IPS-18a (cell line): ENCODE data around the gene SNCG.
"Not testable (repeated sequence)": the region's sequence is repeated elsewhere in the genome, so short reads cannot be mapped to it uniquely, and the experiment has no call there.

Experiments used
- H3K27ac ChIP-seq: one replicate; pipeline ENCODE4 v1.5.1; 2013; ENCODE audit warnings: low read length
- H3K27me3 ChIP-seq: one replicate; pipeline ENCODE4 v1.6.1; 2013; ENCODE audit warnings: mild to moderate bottlenecking, low read length; ENCODE audit not compliant: control insufficient read depth, insufficient read depth
- H3K36me3 ChIP-seq: one replicate; pipeline ENCODE4 v1.6.1; 2013; ENCODE audit warnings: low read depth, low read length; ENCODE audit not compliant: control insufficient read depth
- H3K4me1 ChIP-seq: one replicate; pipeline ENCODE4 v1.6.1; 2013; ENCODE audit warnings: low read depth, low read length; ENCODE audit not compliant: control insufficient read depth
- H3K4me3 ChIP-seq: one replicate; pipeline ENCODE4 v1.5.1; 2013; ENCODE audit warnings: low read length
- H3K9ac ChIP-seq: one replicate; pipeline ENCODE4 v1.6.1; 2013; ENCODE audit warnings: mild to moderate bottlenecking, low read length, moderate library complexity
- H3K9me3 ChIP-seq: one replicate; pipeline ENCODE4 v1.6.1; 2013; ENCODE audit warnings: low read depth, low read length; ENCODE audit not compliant: control insufficient read depth

Gene SNCG

DNA sequence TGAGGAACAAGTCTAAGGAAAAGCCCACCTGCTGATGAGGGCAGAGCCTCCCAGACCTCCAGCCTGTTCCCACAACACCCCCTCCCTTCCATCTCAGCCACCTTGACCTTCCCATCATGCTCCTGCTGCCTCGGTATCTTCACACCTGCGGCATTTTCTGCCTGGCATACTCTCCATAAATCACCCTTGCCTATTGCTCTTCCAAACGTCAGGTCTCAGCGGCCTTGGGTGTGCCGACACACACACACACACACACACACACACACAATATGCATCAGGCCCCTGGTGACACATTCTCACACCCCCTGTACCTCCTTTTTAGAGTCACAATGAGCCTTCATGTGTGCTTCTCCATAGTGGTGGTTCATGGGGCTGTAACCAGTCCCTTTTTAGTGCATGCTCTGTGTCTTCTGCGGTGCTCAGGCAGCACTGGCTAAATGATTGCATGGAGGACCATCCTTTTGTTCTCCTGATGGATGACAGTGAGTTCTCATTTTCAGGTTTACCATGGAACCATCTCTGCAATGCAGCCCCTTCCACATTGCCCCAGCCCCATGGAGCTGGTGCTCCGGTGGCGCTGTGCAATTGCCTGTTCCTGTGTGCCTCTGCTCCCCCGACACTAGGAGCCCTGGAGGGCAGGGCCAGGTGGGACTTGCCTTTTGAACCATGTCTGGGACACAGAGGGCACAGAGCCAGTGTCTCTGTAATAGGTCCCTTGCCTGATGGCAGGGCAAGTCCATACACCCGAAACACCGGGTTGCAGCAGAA is 14.4 kb downstream of the SNCG start:
- Histone ChIP-seq H3K4me1 (peaks cover 17% of the 10 kb centered on the region), H3K9ac (no peak overlapping the region), H3K9me3 (no peaks in the 10 kb centered on the region), H3K27ac (no peak overlapping the region), H3K36me3 (no peaks in the 10 kb centered on the region), H3K27me3 (peaks cover 21% of the 10 kb centered on the region), H3K4me3 (no peak overlapping the region)

DNA sequence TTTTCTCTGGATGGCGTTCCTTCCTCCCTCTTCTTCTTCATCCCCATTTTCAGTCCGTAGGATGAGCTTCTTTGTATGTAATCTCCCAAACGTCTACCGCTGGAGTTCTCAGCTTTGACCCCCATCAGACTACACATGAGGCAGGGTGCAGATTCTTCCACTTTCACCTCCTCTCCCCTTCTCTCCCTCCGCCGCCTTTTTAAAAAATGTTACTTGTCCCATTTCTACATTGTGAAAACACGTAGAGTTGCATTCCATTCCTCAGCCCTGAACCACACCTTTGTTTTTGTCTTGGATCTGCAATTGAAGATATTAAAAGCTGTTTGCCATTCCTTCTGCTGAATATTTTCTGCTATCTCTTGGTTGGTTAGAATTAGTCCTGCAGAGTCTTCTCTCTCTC is 16.1 kb downstream of the SNCG start:
- Histone ChIP-seq H3K9me3 (no peaks in the 10 kb centered on the region), H3K27ac (no peak overlapping the region), H3K27me3 (peaks cover 21% of the 10 kb centered on the region), H3K4me3 (no peak overlapping the region), H3K9ac (no peak overlapping the region), H3K4me1 (peaks cover 15% of the 10 kb centered on the region), H3K36me3 (no peaks in the 10 kb centered on the region)

- Histone ChIP-seq H3K27ac (no peak overlapping the region), H3K36me3 (no peaks in the 10 kb centered on the region), H3K9ac (no peak overlapping the region), H3K9me3 (no peaks in the 10 kb centered on the region), H3K4me1 (peaks cover 4% of the 10 kb centered on the region), H3K4me3 (no peak overlapping the region), H3K27me3 (peaks cover 16% of the 10 kb centered on the region)
These were observed 18.1 kb downstream of the SNCG start for GRCh38 chr10:86976362-86977056.

- not testable (repeated sequence) for H3K27ac ChIP-seq, H3K36me3 ChIP-seq, H3K4me1 ChIP-seq, H3K9ac ChIP-seq, H3K27me3 ChIP-seq, H3K4me3 ChIP-seq, H3K9me3 ChIP-seq
These were observed 20.1 kb downstream of the SNCG start for GRCh38 chr10:86978457-86978856.

DNA sequence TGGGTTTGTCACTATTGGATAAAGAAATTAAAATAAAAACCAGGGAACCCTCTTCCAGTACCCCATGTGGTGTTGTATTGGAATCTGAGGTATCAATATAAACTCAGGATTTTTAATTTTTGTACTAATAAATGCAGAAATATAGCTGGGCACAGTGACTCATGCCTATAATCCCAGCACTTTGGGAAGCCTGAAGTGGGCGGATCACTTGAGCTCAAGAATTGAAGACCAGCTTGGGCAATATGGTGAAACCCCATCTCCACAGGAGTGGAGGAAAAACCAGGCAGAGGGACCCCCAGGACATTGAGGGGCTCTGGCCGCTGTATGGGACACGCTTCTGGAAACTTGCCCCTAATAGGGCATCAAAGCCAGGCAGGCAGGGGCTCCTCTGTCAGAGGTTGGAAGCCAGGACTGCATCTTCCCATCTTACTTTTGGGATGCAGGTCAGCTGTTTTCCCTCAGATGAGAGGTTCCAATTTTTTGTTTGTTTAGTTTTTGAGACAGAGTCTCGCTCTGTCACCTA is 21.0 kb downstream of the SNCG start:
- Histone ChIP-seq H3K9me3 (no peaks in the 10 kb centered on the region), H3K4me3 (no peak overlapping the region), H3K27me3 (no peaks in the 10 kb centered on the region), H3K4me1 (no peaks in the 10 kb centered on the region), H3K27ac (no peak overlapping the region), H3K36me3 (no peaks in the 10 kb centered on the region), H3K9ac (no peak overlapping the region)

DNA sequence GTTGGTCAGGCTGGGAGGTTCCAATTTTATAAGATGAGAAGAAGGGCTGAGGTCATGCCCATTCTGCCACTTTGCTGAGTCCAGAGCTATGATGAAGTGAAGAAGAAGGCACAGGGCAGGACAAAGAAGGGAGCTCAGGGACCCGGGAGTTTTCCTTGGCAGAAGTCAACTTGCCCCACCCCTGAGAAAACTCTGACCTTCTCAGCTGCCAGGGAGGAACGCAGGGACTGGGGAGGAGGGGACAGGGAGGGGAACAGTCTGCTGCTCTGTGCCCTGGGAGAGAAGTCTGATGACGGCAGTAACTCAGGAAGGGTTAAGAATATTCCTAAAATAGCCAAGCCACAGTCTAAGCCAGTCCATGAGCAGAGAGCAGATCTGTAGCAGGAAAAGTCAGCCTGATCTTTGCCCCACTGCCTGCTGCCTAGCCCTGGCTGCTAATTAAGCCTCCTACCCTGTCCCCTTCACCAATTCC is 21.6 kb downstream of the SNCG start:
- H3K27me3 ChIP-seq = no peaks in the 10 kb centered on the region
- no peak overlapping the region for H3K27ac ChIP-seq
- H3K9ac ChIP-seq = no peak overlapping the region
- H3K36me3 ChIP-seq = no peaks in the 10 kb centered on the region
- H3K9me3 ChIP-seq = no peaks in the 10 kb centered on the region
- no peak overlapping the region for H3K4me3 ChIP-seq
- no peaks in the 10 kb centered on the region for H3K4me1 ChIP-seq

DNA sequence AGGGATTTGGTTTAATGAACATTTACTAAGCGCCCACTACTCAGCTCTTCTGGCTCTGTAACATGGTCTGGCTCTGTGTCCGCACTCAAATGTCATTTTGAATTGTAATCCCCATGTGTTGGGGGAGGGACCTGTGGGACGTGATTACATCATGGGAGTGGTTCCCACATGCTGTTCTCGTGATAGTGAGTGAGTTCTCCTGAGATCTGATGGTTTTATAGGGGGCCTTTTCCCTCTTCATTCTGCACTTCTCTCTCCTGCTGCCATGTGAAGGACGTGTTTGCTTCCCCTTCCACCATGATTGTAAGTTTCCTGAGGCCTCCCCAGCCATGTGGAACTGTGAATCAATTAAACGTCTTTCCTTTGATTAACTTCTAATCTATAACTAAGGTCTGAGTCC is 22.6 kb downstream of the SNCG start:
- H3K9ac ChIP-seq, H3K36me3 ChIP-seq, H3K27ac ChIP-seq, H3K9me3 ChIP-seq, H3K27me3 ChIP-seq, H3K4me3 ChIP-seq, H3K4me1 ChIP-seq: not testable (repeated sequence)

- H3K9ac ChIP-seq = no peak overlapping the region
- H3K27me3 ChIP-seq = no peaks in the 10 kb centered on the region
- H3K4me3 ChIP-seq = no peak overlapping the region
- no peaks in the 10 kb centered on the region for H3K36me3 ChIP-seq
- H3K4me1 ChIP-seq = no peaks in the 10 kb centered on the region
- no peaks in the 10 kb centered on the region for H3K9me3 ChIP-seq
- no peak overlapping the region for H3K27ac ChIP-seq
These were observed 23.3 kb downstream of the SNCG start for GRCh38 chr10:86981716-86982115.

GRCh38 chr10:86984498-86984897 is 26.1 kb downstream of the SNCG start:
- not testable (repeated sequence) for H3K9ac ChIP-seq, H3K27ac ChIP-seq, H3K4me3 ChIP-seq, H3K36me3 ChIP-seq, H3K9me3 ChIP-seq, H3K4me1 ChIP-seq, H3K27me3 ChIP-seq

DNA sequence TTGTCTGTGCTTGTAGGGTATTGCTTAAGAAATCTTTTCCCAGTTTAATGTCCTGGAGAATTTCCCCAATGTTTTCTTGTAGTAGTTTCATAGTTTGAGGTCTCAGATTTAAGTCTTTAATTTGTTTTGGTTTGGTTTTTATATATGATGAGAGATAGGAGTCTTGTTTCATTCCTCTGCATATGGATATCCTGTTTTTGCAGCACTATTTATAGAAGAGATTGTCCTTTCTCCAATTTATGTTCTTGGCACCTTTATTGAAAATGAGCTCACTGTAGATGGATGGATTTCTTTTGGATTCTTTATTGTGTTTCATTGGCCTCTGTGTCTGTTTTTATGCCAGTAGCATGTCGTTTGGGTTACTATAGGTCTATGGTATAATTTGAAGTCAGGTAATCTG is 30.1 kb downstream of the SNCG start:
- no peaks in the 10 kb centered on the region for H3K27me3 ChIP-seq
- H3K9me3 ChIP-seq = no peaks in the 10 kb centered on the region
- no peak overlapping the region for H3K4me3 ChIP-seq
- no peaks in the 10 kb centered on the region for H3K4me1 ChIP-seq
- no peak overlapping the region for H3K9ac ChIP-seq
- no peaks in the 10 kb centered on the region for H3K36me3 ChIP-seq
- no peak overlapping the region for H3K27ac ChIP-seq

DNA sequence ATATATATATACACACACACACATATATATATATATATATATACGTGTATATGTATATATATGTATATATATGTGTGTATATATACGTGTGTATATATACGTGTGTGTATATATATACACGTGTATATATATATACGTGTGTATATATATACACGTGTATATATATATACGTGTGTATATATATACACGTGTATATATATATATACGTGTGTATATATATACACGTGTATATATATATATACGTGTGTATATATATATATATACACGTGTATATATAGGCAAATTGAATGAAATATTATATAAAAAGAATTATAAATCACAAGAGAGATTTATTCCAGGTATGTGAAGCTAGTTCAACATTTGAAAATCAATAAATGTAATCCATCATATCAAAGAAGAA is 33.0 kb downstream of the SNCG start:
- not testable (repeated sequence) for H3K27me3 ChIP-seq, H3K9ac ChIP-seq, H3K36me3 ChIP-seq, H3K4me1 ChIP-seq, H3K4me3 ChIP-seq, H3K27ac ChIP-seq, H3K9me3 ChIP-seq

DNA sequence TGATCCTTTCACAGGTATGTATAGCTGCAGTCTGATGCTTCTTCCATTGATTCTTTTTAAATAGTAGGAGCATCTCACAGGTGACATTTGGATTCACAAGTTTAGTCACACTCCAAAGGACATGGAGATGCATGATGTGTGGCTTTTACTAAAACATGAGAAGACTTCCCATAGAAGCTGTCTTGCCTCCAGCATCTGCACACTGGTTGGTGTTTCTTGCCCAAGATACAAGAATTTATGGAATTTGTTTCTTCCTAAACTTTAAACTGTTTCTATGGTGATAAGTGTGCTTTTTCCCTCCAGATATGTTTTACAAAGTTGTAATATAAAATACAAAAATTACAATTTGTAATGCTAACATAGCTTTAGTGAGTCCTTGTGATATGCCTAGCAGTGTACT is 34.1 kb downstream of the SNCG start:
- no peak overlapping the region for H3K4me3 ChIP-seq
- no peak overlapping the region for H3K27ac ChIP-seq
- no peak overlapping the region for H3K9ac ChIP-seq
- H3K36me3 ChIP-seq = no peaks in the 10 kb centered on the region
- no peaks in the 10 kb centered on the region for H3K4me1 ChIP-seq
- H3K27me3 ChIP-seq = no peaks in the 10 kb centered on the region
- no peaks in the 10 kb centered on the region for H3K9me3 ChIP-seq
